ENCODE results near the gene PPM1D.
"Not testable (repeated sequence)": the region's sequence is repeated elsewhere in the genome, so short reads cannot be mapped to it uniquely, and the experiment has no call there.

Gene PPM1D

GRCh38 chr17:60602385-60602742 is 2.4 kb downstream of the PPM1D start:
- no peak for TF ChIP-seq CTCF (IDR thresholded peaks at IDR 0.05; ENCODE audit: insufficient read depth, low read length, missing control alignments)
- DNase-seq (ENCODE audit: low read depth, low spot score) = no peak
- H3K4me3 ChIP-seq (ENCODE audit: low read depth, low read length) = peak overlapping the region; percentile 96
- CTCF ChIA-PET = interaction anchor here (0.8 to 2.5 kb wide), 6 partner anchors 20 to 36 kb away, joined by 3 to 13 read pairs (median 7); no protein-coding TSS in a partner anchor
- POLR2A ChIA-PET = interaction anchor here (0.6 kb wide), 1 partner anchor 196 kb away, joined by 3 read pairs; no protein-coding TSS in a partner anchor

- peak overlapping the region; percentile 96 for H3K4me3 ChIP-seq (ENCODE audit: low read depth, low read length)
- DNase-seq (ENCODE audit: low read depth, low spot score) = no peak
- TF ChIP-seq CTCF (IDR thresholded peaks at IDR 0.05; ENCODE audit: insufficient read depth, low read length, missing control alignments) = no peak
- ChIA-PET CTCF (interaction anchor here (0.8 to 2.5 kb wide), 6 partner anchors 20 to 35 kb away, joined by 3 to 13 read pairs (median 7); no protein-coding TSS in a partner anchor), POLR2A (interaction anchor here (0.6 kb wide), 1 partner anchor 196 kb away, joined by 3 read pairs; no protein-coding TSS in a partner anchor)
Measured at GRCh38 chr17:60602871-60603270, 2.9 kb downstream of the PPM1D start.

- CTCF ChIA-PET = interaction anchor here (0.9 to 2.5 kb wide), 5 partner anchors 24 to 82 kb away, joined by 3 to 23 read pairs (median 5); no protein-coding TSS in a partner anchor
- POLR2A ChIA-PET; H3K4me3 ChIP-seq (ENCODE audit: low read depth, low read length); DNase-seq (ENCODE audit: low read depth, low spot score): not testable (repeated sequence)
Measured at GRCh38 chr17:60603477-60603876, 3.5 kb downstream of the PPM1D start.

- no peak overlapping the region for H3K4me3 ChIP-seq (ENCODE audit: low read depth, low read length)
- ChIA-PET CTCF (interaction anchor here (0.6 to 2.5 kb wide), 5 partner anchors 19 to 83 kb away, joined by 3 to 23 read pairs (median 5); no protein-coding TSS in a partner anchor), POLR2A (no interaction called here)
- no peak for TF ChIP-seq CTCF (IDR thresholded peaks at IDR 0.05; ENCODE audit: insufficient read depth, low read length, missing control alignments)
- DNase-seq (ENCODE audit: low read depth, low spot score) = peak; percentile 47
Measured at GRCh38 chr17:60604686-60605334, 4.8 kb downstream of the PPM1D start.

GRCh38 chr17:60606036-60606435 is 6.0 kb downstream of the PPM1D start:
- no peak overlapping the region for H3K4me3 ChIP-seq (ENCODE audit: low read depth, low read length)
- DNase-seq (ENCODE audit: low read depth, low spot score) = no peak
- ChIA-PET POLR2A (no interaction called here), CTCF (interaction anchor here (1.9 kb wide), 1 partner anchor 10 kb away, joined by 5 read pairs; no protein-coding TSS in a partner anchor)
- TF ChIP-seq CTCF (IDR thresholded peaks at IDR 0.05; ENCODE audit: insufficient read depth, low read length, missing control alignments) = no peak

GRCh38 chr17:60610473-60610872 is 10.5 kb downstream of the PPM1D start:
- no peak for DNase-seq (ENCODE audit: low read depth, low spot score)
- ChIA-PET POLR2A (no interaction called here), CTCF (interaction anchor here (0.6 to 1.0 kb wide), 2 partner anchors 9 to 29 kb away, joined by 3 to 4 read pairs; no protein-coding TSS in a partner anchor)
- TF ChIP-seq CTCF (IDR thresholded peaks at IDR 0.05; ENCODE audit: insufficient read depth, low read length, missing control alignments) = no peak
- H3K4me3 ChIP-seq (ENCODE audit: low read depth, low read length) = no peak overlapping the region

GRCh38 chr17:60611321-60611720 is 11.3 kb downstream of the PPM1D start:
- DNase-seq (ENCODE audit: low read depth, low spot score); H3K4me3 ChIP-seq (ENCODE audit: low read depth, low read length); POLR2A ChIA-PET: not testable (repeated sequence)
- CTCF ChIA-PET = interaction anchor here (2.8 kb wide), 1 partner anchor 10 kb away, joined by 11 read pairs; no protein-coding TSS in a partner anchor

All from AG04449 (cell line).